H9 (cell line): Measurements from ENCODE around the gene RPP25. TPM values are rescaled to one million over a fixed set of nuclear protein-coding genes. Genes with fewer than 3 reads are reported as not detected.

Source experiments
- DNase-seq: peaks from one replicate; pipeline ENCODE4 v3.0.0-alpha.2; 2017
- H2AFZ ChIP-seq: one replicate; pipeline ENCODE4 v1.6.1; 2013; ENCODE audit warnings: mild to moderate bottlenecking, low read length, control low read depth, moderate library complexity
- H2AK5ac ChIP-seq: 2 replicates; pipeline ENCODE4 v1.6.1; 2013; ENCODE audit warnings: low read length, control low read depth, mixed read lengths; ENCODE audit not compliant: insufficient read length
- H2BK120ac ChIP-seq: one replicate; pipeline ENCODE4 v1.6.1; 2013; ENCODE audit warnings: low read depth, mild to moderate bottlenecking, low read length, control low read depth, inconsistent platforms; ENCODE audit not compliant: poor library complexity, severe bottlenecking
- H2BK12ac ChIP-seq: 2 replicates; pipeline ENCODE4 v1.6.1; 2013; ENCODE audit warnings: low read length, control low read depth, mixed read lengths, low read depth; ENCODE audit not compliant: insufficient read length
- H2BK15ac ChIP-seq: 2 replicates; pipeline ENCODE4 v1.6.1; 2013; ENCODE audit warnings: low read depth, low read length, control low read depth
- H2BK20ac ChIP-seq: one replicate; pipeline ENCODE4 v1.6.1; 2013; ENCODE audit warnings: low read depth, mild to moderate bottlenecking, low read length, control low read depth, inconsistent platforms; ENCODE audit not compliant: poor library complexity, severe bottlenecking
- H2BK5ac ChIP-seq: 2 replicates; pipeline ENCODE4 v1.6.1; 2013; ENCODE audit warnings: low read length, control low read depth, mixed read lengths; ENCODE audit not compliant: insufficient read length
- H3K14ac ChIP-seq: 2 replicates; pipeline ENCODE4 v1.6.1; 2013; ENCODE audit warnings: low read length, control low read depth; ENCODE audit not compliant: insufficient read depth
- H3K18ac ChIP-seq: 2 replicates; pipeline ENCODE4 v1.6.1; 2013; ENCODE audit warnings: low read depth, mild to moderate bottlenecking, mixed read lengths, low read length, control low read depth; ENCODE audit not compliant: insufficient read length
- H3K23ac ChIP-seq: 2 replicates; pipeline ENCODE4 v1.6.1; 2013; ENCODE audit warnings: low read length, control low read depth, mixed read lengths, low read depth; ENCODE audit not compliant: insufficient read length
- H3K23me2 ChIP-seq: 2 replicates; pipeline ENCODE4 v1.6.1; 2013; ENCODE audit warnings: low read depth, mild to moderate bottlenecking, mixed read lengths, low read length, control low read depth; ENCODE audit not compliant: insufficient read length, poor library complexity, severe bottlenecking
- H3K27ac ChIP-seq: 2 replicates; pipeline ENCODE4 v1.5.1; 2013; ENCODE audit warnings: low read length, control low read depth, mixed read lengths, low read depth; ENCODE audit not compliant: insufficient read length
- H3K27me3 ChIP-seq: 2 replicates; pipeline ENCODE4 v1.6.1; 2013; ENCODE audit warnings: low read length, control low read depth, inconsistent platforms; ENCODE audit not compliant: insufficient read depth
- H3K4ac ChIP-seq: 2 replicates; pipeline ENCODE4 v1.6.1; 2013; ENCODE audit warnings: low read depth, mild to moderate bottlenecking, control low read depth, inconsistent platforms, low read length, moderate library complexity
- H3K4me1 ChIP-seq: 2 replicates; pipeline ENCODE4 v1.6.1; 2013; ENCODE audit warnings: low read length, control low read depth, inconsistent platforms; ENCODE audit not compliant: insufficient read depth
- H3K4me2 ChIP-seq: 2 replicates; pipeline ENCODE4 v1.6.1; 2013; ENCODE audit warnings: low read length, control low read depth, mixed read lengths; ENCODE audit not compliant: insufficient read length, insufficient read depth
- H3K56ac ChIP-seq: 2 replicates; pipeline ENCODE4 v1.6.1; 2013; ENCODE audit warnings: low read depth, mild to moderate bottlenecking, mixed read lengths, low read length, control low read depth; ENCODE audit not compliant: insufficient read length
- H3K79me1 ChIP-seq: 2 replicates; pipeline ENCODE4 v1.6.1; 2013; ENCODE audit warnings: low read depth, mild to moderate bottlenecking, moderate library complexity, low read length, control low read depth, inconsistent platforms; ENCODE audit not compliant: insufficient read depth, poor library complexity, severe bottlenecking
- H3K79me2 ChIP-seq: 2 replicates; pipeline ENCODE4 v1.6.1; 2013; ENCODE audit warnings: low read length, control low read depth, inconsistent platforms; ENCODE audit not compliant: insufficient read depth
- H3K9ac ChIP-seq: 2 replicates; pipeline ENCODE4 v1.6.1; 2013; ENCODE audit warnings: low read length, control low read depth, mixed read lengths; ENCODE audit not compliant: insufficient read length; ENCODE audit errors: extremely low read depth
- H3K9me3 ChIP-seq: one replicate; pipeline ENCODE4 v1.6.1; 2013; ENCODE audit warnings: low read depth, low read length, inconsistent platforms; ENCODE audit not compliant: control insufficient read depth
- H3T11ph ChIP-seq: one replicate; pipeline ENCODE4 v1.6.1; 2013; ENCODE audit warnings: mild to moderate bottlenecking, low read length, control low read depth, inconsistent platforms
- H4K20me1 ChIP-seq: one replicate; pipeline ENCODE4 v1.6.1; 2013; ENCODE audit not compliant: control insufficient read depth, insufficient read length, insufficient read depth
- H4K5ac ChIP-seq: 2 replicates; pipeline ENCODE4 v1.6.1; 2013; ENCODE audit warnings: low read depth, mild to moderate bottlenecking, mixed read lengths, low read length, control low read depth; ENCODE audit not compliant: insufficient read length
- H4K8ac ChIP-seq: replicated peaks from 2 replicates; pipeline ENCODE4 v1.6.1; 2013; ENCODE audit warnings: low read length, control low read depth, mixed read lengths, low read depth; ENCODE audit not compliant: insufficient read length
- H4K91ac ChIP-seq: 2 replicates; pipeline ENCODE4 v1.6.1; 2013; ENCODE audit warnings: low read depth, mild to moderate bottlenecking, moderate library complexity, mixed read lengths, low read length, control low read depth; ENCODE audit not compliant: insufficient read length
- H3K27ac Mint-ChIP-seq, 3 experiments: 2 replicates in 2 of 3; 3 replicates in 1 of 3; pipeline ENCODE4 v1.8.0; 2020 to 2021; ENCODE audit warnings: mixed read lengths in 3 of 3, mild to moderate bottlenecking in 1 of 3, moderate library complexity in 1 of 3
- H3K27me3 Mint-ChIP-seq: 2 replicates; pipeline ENCODE4 v1.8.0; 2021; ENCODE audit warnings: low read depth, mild to moderate bottlenecking, moderate library complexity, mixed read lengths
- H3K36me3 Mint-ChIP-seq, 3 experiments: 2 replicates in 2 of 3; 3 replicates in 1 of 3; pipeline ENCODE4 v1.8.0; 2020 to 2021; ENCODE audit warnings: low read depth in 3 of 3, mixed read lengths in 3 of 3; ENCODE audit not compliant: insufficient read depth in 1 of 3
- H3K4me1 Mint-ChIP-seq, 2 experiments: 2 replicates each; pipeline ENCODE4 v1.8.0; 2020; ENCODE audit warnings: mixed read lengths in 2 of 2
- H3K4me3 Mint-ChIP-seq, 2 experiments: 2 replicates in 1 of 2; 3 replicates in 1 of 2; pipeline ENCODE4 v1.8.0; 2020 to 2021; ENCODE audit warnings: mild to moderate bottlenecking in 2 of 2, mixed read lengths in 2 of 2, moderate library complexity in 1 of 2
- H3K9me3 Mint-ChIP-seq, 2 experiments: 2 replicates in 1 of 2; 3 replicates in 1 of 2; pipeline ENCODE4 v1.8.0; 2020; ENCODE audit warnings: mild to moderate bottlenecking in 2 of 2, mixed read lengths in 2 of 2, moderate library complexity in 1 of 2
- CTCF ChIP-seq: fragments of 200-600 bp; sonication (generic); conservative IDR thresholded peaks from 3 replicates; pipeline ENCODE4 v1.8.0; 2021; ENCODE audit warnings: antibody characterized with exemption, mild to moderate bottlenecking
- WGBS: extraction: QIAGEN DNeasy Blood & Tissue Kit; methylation state at CpG from one replicate; pipeline ENCODE4 v1.1.7; 2013; ENCODE audit warnings: missing lambda C conversion rate, low lambda C conversion rate, mixed read lengths; ENCODE audit not compliant: insufficient read length; ENCODE audit errors: extremely low coverage; 5-methylcytosine and 5-hydroxymethylcytosine counted together
- total RNA-seq: library from RNA; stranded (reverse); gene quantifications from 2 replicates; pipeline ENCODE4 v1.2.1, GENCODE V29; 2021

Gene RPP25
- total RNA-seq, 1 experiment from 2014 or later = 12.6 TPM

- H3K79me1 ChIP-seq = no peaks in the 10 kb centered on the region
- peaks cover 86% of the 10 kb centered on the region for H3K27me3 Mint-ChIP-seq
- no peak overlapping the region for H3K56ac ChIP-seq
- no peak for DNase-seq
- H3K14ac ChIP-seq = no peak overlapping the region
- no CpG with 5 or more reads among the region's 8 CpGs for WGBS
- no peak overlapping the region for H3K18ac ChIP-seq
- no peak overlapping the region for H4K8ac ChIP-seq
- H2BK12ac ChIP-seq = no peak overlapping the region
- peaks cover 0 to 2% (median 0%) of the 10 kb centered on the region in 3 experiments; a peak in 2 of 7 replicates for H3K36me3 Mint-ChIP-seq
- no peak overlapping the region for H4K91ac ChIP-seq
- H3K9me3 ChIP-seq = no peaks in the 10 kb centered on the region
- no peak overlapping the region for H3T11ph ChIP-seq
- no peak overlapping the region for H4K5ac ChIP-seq
- H3K79me2 ChIP-seq = peaks cover 3% of the 10 kb centered on the region; the same call in 1 of the 2 replicates
- H3K23ac ChIP-seq = no peak overlapping the region
- H2BK15ac ChIP-seq = no peak overlapping the region
- peaks cover 34% of the 10 kb centered on the region for H3K23me2 ChIP-seq
- H3K9ac ChIP-seq = no peak overlapping the region
- peak overlapping the region; percentile 72 for H3K4me2 ChIP-seq
- no peak overlapping the region for H2AK5ac ChIP-seq
- no peaks in the 10 kb centered on the region for H4K20me1 ChIP-seq
- H2AFZ ChIP-seq = no peak overlapping the region
- H2BK5ac ChIP-seq = no peak overlapping the region
- H3K9me3 Mint-ChIP-seq = no peaks in the 10 kb centered on the region
- H3K4me1 ChIP-seq = no peaks in the 10 kb centered on the region; the same call in 1 of the 2 replicates
- peaks cover 23 to 34% of the 10 kb centered on the region in 2 experiments for H3K4me1 Mint-ChIP-seq
- H3K27me3 ChIP-seq = peaks cover 11% of the 10 kb centered on the region; the same call in 1 of the 2 replicates
- no peak overlapping the region for H2BK20ac ChIP-seq
- peak overlapping the region; percentile 60 to 84 for H3K4me3 Mint-ChIP-seq
- no peak overlapping the region; a peak in 1 of 7 replicates for H3K27ac Mint-ChIP-seq
- H3K27ac ChIP-seq = no peak overlapping the region
- no peak for TF ChIP-seq CTCF
- H2BK120ac ChIP-seq = no peak overlapping the region
- no peak overlapping the region for H3K4ac ChIP-seq
These were observed 3.0 kb upstream of the RPP25 start for GRCh38 chr15:74959586-74959939.
